SK-N-SH (cell line): ENCODE measurements around the gene ADAP1. TPM values are rescaled to one million over a fixed set of nuclear protein-coding genes. Genes with fewer than 3 reads are reported as not detected.

ENCODE experiments used
- CTCF ChIA-PET: fragments of 300-600, 350-600 bp; formaldehyde crosslinking; extraction: SDS; loops from one replicate; lab custom pipeline; 2021; lab: Yijun Ruan, JAX
- POLR2A ChIA-PET: fragments of 350-600 bp; sonication (Branson Sonifier 250); formaldehyde crosslinking; extraction: SDS; loops from one replicate; lab custom pipeline; 2020; ENCODE audit warnings: antibody characterized with exemption, inconsistent platforms; lab: Yijun Ruan, JAX
- DNase-seq: peaks from one replicate; pipeline ENCODE4 v3.0.0; 2012
- H2AFZ ChIP-seq: fragments of 200-600 bp; sonication (generic); 2 replicates; pipeline ENCODE4 v1.8.1; 2016; ENCODE audit warnings: antibody characterized with exemption, mild to moderate bottlenecking, low read depth
- H3F3A ChIP-seq: fragments of 200-600 bp; sonication (generic); replicated peaks from 2 replicates; pipeline ENCODE3; 2016; ENCODE audit warnings: antibody characterized with exemption, mild to moderate bottlenecking; ENCODE audit not compliant: insufficient read depth
- H3K27ac ChIP-seq, 2 experiments: fragments of 200-500 bp in 1 of 2; fragments of 200-600 bp in 1 of 2; sonication (Bioruptor generic) in 1 of 2; sonication (generic), shearing (Covaris generic) in 1 of 2; 2 replicates each; pipeline versions ENCODE4 v1.5.1 to v1.6.1; 2014 to 2016; ENCODE audit warnings: low read depth in 2 of 2, inconsistent platforms in 1 of 2, low read length in 1 of 2, mild to moderate bottlenecking in 1 of 2, mixed read lengths in 1 of 2
- H3K27me3 ChIP-seq: fragments of 200-600 bp; sonication (generic), shearing (Covaris generic); 2 replicates; pipeline ENCODE4 v1.6.1; 2016; ENCODE audit warnings: mixed run types; ENCODE audit not compliant: insufficient read depth
- H3K36me3 ChIP-seq, 2 experiments: fragments of 200-500 bp in 1 of 2; fragments of 200-600 bp in 1 of 2; sonication (Bioruptor generic) in 1 of 2; sonication (generic) in 1 of 2; replicated peaks in 1 of 2; 2 replicates each; pipeline versions ENCODE3 to v1.5.1; 2014 to 2016; ENCODE audit warnings: low read length in 1 of 2, mild to moderate bottlenecking in 1 of 2; ENCODE audit not compliant: insufficient read depth in 2 of 2, control insufficient read depth in 1 of 2
- H3K4me1 ChIP-seq, 2 experiments: fragments of 200-500 bp in 1 of 2; fragments of 200-600 bp in 1 of 2; sonication (Bioruptor generic) in 1 of 2; sonication (generic), shearing (Covaris generic) in 1 of 2; 2 replicates each; pipeline versions ENCODE4 v1.5.1 to v1.6.1; 2014 to 2016; ENCODE audit warnings: low read depth in 1 of 2, low read length in 1 of 2, mixed run types in 1 of 2; ENCODE audit not compliant: insufficient read depth in 2 of 2, control insufficient read depth in 1 of 2
- H3K4me2 ChIP-seq: fragments of 200-600 bp; sonication (generic), shearing (Covaris generic); 2 replicates; pipeline ENCODE4 v1.6.1; 2017; ENCODE audit warnings: mixed run types
- H3K4me3 ChIP-seq, 2 experiments: fragments of 200-500 bp in 1 of 2; fragments of 200-600 bp in 1 of 2; sonication (Bioruptor generic) in 1 of 2; sonication (generic), shearing (Covaris generic) in 1 of 2; 2 replicates each; pipeline versions ENCODE4 v1.5.1 to v1.8.1; 2014 to 2016; ENCODE audit warnings: low read depth in 2 of 2, inconsistent platforms in 1 of 2, low read length in 1 of 2, mild to moderate bottlenecking in 1 of 2, mixed read lengths in 1 of 2, moderate library complexity in 1 of 2
- H3K79me2 ChIP-seq: fragments of 200-600 bp; sonication (generic); 2 replicates; pipeline ENCODE4 v1.8.1; 2017; ENCODE audit warnings: mild to moderate bottlenecking; ENCODE audit not compliant: insufficient read depth
- H3K9ac ChIP-seq: fragments of 200-600 bp; sonication (generic); 2 replicates; pipeline ENCODE4 v1.6.1; 2017; ENCODE audit warnings: mixed run types
- H3K9me2 ChIP-seq: fragments of 200-600 bp; sonication (generic); 2 replicates; pipeline ENCODE4 v1.6.1; 2017; ENCODE audit warnings: mixed run types
- H3K9me3 ChIP-seq: fragments of 200-600 bp; sonication (generic); 2 replicates; pipeline ENCODE4 v1.6.1; 2017; ENCODE audit warnings: mixed run types, mild to moderate bottlenecking, moderate library complexity
- H4K20me1 ChIP-seq: fragments of 200-600 bp; sonication (generic); 2 replicates; pipeline ENCODE4 v1.6.1; 2017; ENCODE audit warnings: mild to moderate bottlenecking, mixed run types; ENCODE audit not compliant: insufficient read depth
- CTCF ChIP-seq: fragments of 200-600 bp; sonication (generic); IDR thresholded peaks from 2 replicates; pipeline ENCODE4 v1.6.1; 2017; ENCODE audit warnings: antibody characterized with exemption, mild to moderate bottlenecking, moderate library complexity
- EP300 ChIP-seq, 2 experiments: IDR thresholded peaks; 2 replicates each; pipeline versions ENCODE4 v1.4.0 to v1.6.1; 2012; ENCODE audit warnings: borderline replicate concordance in 1 of 2, low read depth in 1 of 2, low read length in 1 of 2
- FOSL2 ChIP-seq: IDR thresholded peaks from 2 replicates; pipeline ENCODE4 v1.4.0; 2012; ENCODE audit warnings: low read depth, mild to moderate bottlenecking, moderate library complexity, borderline replicate concordance
- FOXM1 ChIP-seq: IDR thresholded peaks from 2 replicates; pipeline ENCODE4 v1.4.0; 2012; ENCODE audit warnings: low read depth, mild to moderate bottlenecking
- IRF3 ChIP-seq: fragments of 150-350 bp; IDR thresholded peaks from 2 replicates; pipeline ENCODE4 v1.6.1; 2016; ENCODE audit warnings: mild to moderate bottlenecking, low read depth, low read length
- MEF2A ChIP-seq: IDR thresholded peaks from 2 replicates; pipeline ENCODE4 v1.4.0; 2012; ENCODE audit warnings: low read depth, borderline replicate concordance
- PBX3 ChIP-seq: IDR thresholded peaks from 2 replicates; pipeline ENCODE4; 2012
- POLR2AphosphoS5 ChIP-seq: IDR thresholded peaks from 2 replicates; pipeline ENCODE4 v1.6.1; 2012; ENCODE audit warnings: low read depth, low read length
- RXRA ChIP-seq: IDR thresholded peaks from 2 replicates; pipeline ENCODE4 v1.4.0; 2012; ENCODE audit warnings: low read depth, mild to moderate bottlenecking, borderline replicate concordance
- TEAD4 ChIP-seq: IDR thresholded peaks from 2 replicates; pipeline ENCODE4 v1.4.0; 2012; ENCODE audit warnings: mild to moderate bottlenecking, borderline replicate concordance; ENCODE audit not compliant: insufficient read depth
- YY1 ChIP-seq: IDR thresholded peaks from 2 replicates; pipeline ENCODE4 v1.4.0; 2012; ENCODE audit warnings: low read depth, mild to moderate bottlenecking
- ZBTB33 ChIP-seq: IDR thresholded peaks from 2 replicates; pipeline ENCODE4 v1.4.0; 2012; ENCODE audit warnings: low read depth, borderline replicate concordance
- WGBS: methylation state at CpG from one replicate; pipeline ENCODE4 v1.1.6; 2017; ENCODE audit warnings: low lambda C conversion rate; 5-methylcytosine and 5-hydroxymethylcytosine counted together
- polyA plus RNA-seq, 3 experiments: library from polyadenylated mRNA; depleted of rRNA; stranded (reverse); fragments of >200 nt; gene quantifications; 2 replicates each; pipeline ENCODE4 v1.2.3, GENCODE V29; 2012

ADAP1 gene
- polyA plus RNA-seq, 1 of the 3 experiments (the other 2 are of a cell fraction) = 3.2 TPM

- peak; percentile 35 for TF ChIP-seq CTCF
- TF ChIP-seq PBX3 = peak; percentile 94
- peak; percentile 63 for TF ChIP-seq IRF3
- TF ChIP-seq FOSL2 = no peak
- peak; percentile 66; the same call in 1 of the 2 replicates for TF ChIP-seq ZBTB33
- no peak for TF ChIP-seq FOXM1
- TF ChIP-seq EP300 (IDR thresholded peaks at IDR 0.05; ENCODE audit: borderline replicate concordance in 1 of 2, low read depth in 1 of 2, low read length in 1 of 2) = 0 out of 4 replicates have a peak, but pooled peaks of 1 of the 2 experiments have one; percentile 17
Observed at GRCh38 chr7:876077-876971, 78.2 kb downstream of the ADAP1 start, which contains the start of gene GET4 (continued).

GRCh38 chr7:875476-876076 lies 78.9 kb downstream of the ADAP1 start:
- H3K79me2 ChIP-seq = peaks cover 37% of the 10 kb centered on the region
- no peak for DNase-seq
- H3K36me3 ChIP-seq = peaks cover 36 to 47% of the 10 kb centered on the region in 2 experiments
- peaks cover 46% of the 10 kb centered on the region for H3F3A ChIP-seq
- ChIA-PET POLR2A (interaction anchor here (0.6 to 1.4 kb wide), 2 partner anchors 59 to 395 kb away, joined by 3 read pairs; no protein-coding TSS in a partner anchor), CTCF (interaction anchor here (0.9 to 6.4 kb wide), 10 partner anchors 12 to 558 kb away, joined by 3 to 112 read pairs (median 6); no protein-coding TSS in a partner anchor)
- H3K27ac ChIP-seq = peak overlapping the region; percentile 39 to 61
- no peaks in the 10 kb centered on the region for H3K27me3 ChIP-seq
- H3K9ac ChIP-seq = no peak overlapping the region; the same call in 1 of the 2 replicates
- peaks cover 11 to 29% of the 10 kb centered on the region in 2 experiments; a peak in 2 of 4 replicates for H3K4me1 ChIP-seq
- peak overlapping the region; percentile 95; the same call in 1 of the 2 replicates for H2AFZ ChIP-seq
- H4K20me1 ChIP-seq = peaks cover 28% of the 10 kb centered on the region
- H3K4me2 ChIP-seq = no peak overlapping the region; the same call in 1 of the 2 replicates
- H3K9me2 ChIP-seq = no peaks in the 10 kb centered on the region
- no peak overlapping the region for H3K4me3 ChIP-seq
- no peaks in the 10 kb centered on the region for H3K9me3 ChIP-seq
- no peak for TF ChIP-seq TEAD4
- TF ChIP-seq YY1 = no peak
- no peak for TF ChIP-seq MEF2A
- no peak for TF ChIP-seq RXRA
- no peak for TF ChIP-seq POLR2AphosphoS5
- 92% methylated on average over 25 of the region's 27 CpGs for WGBS
